ELF-1 (cell line): ENCODE measurements around the gene AXIN2.

Source experiments
- DNase-seq: peaks from one replicate; pipeline ENCODE4 v3.0.0-alpha.2; 2016; ENCODE audit warnings: low read depth, low spot score

Gene AXIN2, protein sequence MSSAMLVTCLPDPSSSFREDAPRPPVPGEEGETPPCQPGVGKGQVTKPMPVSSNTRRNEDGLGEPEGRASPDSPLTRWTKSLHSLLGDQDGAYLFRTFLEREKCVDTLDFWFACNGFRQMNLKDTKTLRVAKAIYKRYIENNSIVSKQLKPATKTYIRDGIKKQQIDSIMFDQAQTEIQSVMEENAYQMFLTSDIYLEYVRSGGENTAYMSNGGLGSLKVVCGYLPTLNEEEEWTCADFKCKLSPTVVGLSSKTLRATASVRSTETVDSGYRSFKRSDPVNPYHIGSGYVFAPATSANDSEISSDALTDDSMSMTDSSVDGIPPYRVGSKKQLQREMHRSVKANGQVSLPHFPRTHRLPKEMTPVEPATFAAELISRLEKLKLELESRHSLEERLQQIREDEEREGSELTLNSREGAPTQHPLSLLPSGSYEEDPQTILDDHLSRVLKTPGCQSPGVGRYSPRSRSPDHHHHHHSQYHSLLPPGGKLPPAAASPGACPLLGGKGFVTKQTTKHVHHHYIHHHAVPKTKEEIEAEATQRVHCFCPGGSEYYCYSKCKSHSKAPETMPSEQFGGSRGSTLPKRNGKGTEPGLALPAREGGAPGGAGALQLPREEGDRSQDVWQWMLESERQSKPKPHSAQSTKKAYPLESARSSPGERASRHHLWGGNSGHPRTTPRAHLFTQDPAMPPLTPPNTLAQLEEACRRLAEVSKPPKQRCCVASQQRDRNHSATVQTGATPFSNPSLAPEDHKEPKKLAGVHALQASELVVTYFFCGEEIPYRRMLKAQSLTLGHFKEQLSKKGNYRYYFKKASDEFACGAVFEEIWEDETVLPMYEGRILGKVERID

DNA sequence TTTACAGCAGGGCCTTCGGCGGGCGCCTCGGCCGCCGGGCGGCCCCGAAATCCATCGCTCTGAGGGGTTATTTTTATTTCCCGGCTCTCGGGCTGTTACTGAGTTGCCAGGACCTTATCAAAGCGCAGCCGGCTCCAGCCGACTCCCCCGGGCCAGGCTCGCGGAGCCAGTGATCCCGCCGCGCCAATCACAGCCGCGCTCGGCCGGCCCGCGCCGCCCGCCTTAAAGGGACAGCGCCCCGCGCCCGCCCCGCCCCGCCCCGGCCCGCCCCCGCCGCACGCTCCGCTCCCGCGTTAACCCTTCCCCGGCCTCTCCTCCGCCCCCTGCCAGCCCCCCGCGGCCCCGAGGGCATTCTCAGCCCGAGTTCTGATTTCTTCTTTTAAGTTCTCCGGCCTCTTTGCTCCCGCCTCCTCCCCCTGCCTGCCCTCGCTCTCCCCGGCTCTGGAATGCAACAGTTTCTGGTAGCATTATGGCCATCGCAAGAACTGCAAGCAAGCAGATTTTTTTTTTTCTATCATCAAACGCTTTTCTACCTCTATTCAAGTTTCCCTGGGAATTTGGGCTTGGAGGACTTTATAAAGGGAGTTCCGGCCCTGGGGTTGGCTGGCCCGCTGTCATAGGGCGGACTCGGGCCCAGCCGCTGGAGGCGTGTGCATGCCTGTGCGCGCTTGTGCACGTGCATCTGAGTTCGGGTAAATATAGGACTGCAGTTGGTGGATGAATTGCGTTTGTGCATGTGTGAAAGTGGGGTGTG, at the start of gene AXIN2:
Gene AXIN2, minus strand, starts transcription at position 197 of the 754 bp plus-strand sequence. CDS start 3,028 bp downstream, outside the sequence.
- peak; percentile 97 for DNase-seq

GRCh38 chr17:65609749-65610148, 48.3 kb upstream of the AXIN2 start:
- DNase-seq = no peak

DNA sequence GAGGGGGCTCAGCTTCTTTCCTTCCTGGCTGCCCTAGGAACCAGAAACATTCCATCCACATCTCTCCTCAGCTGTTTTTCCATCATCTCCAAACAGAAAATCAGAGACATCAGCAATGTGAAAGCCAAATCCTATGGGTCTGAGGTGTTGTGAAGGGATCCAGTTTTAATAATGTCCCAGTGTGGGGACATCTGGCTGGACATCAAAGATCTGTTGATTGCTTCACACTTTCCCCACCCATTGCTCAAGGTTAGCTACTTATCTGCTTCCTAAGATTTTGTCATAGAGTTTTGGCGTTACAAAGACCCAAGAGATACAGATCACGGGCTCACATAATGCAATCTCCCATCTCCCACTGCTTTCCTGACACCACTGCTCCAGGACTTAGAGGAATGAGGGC, 47.8 kb upstream of the AXIN2 start:
- DNase-seq = no peak

- no peak for DNase-seq
Observed at GRCh38 chr17:65604070-65604469, 42.6 kb upstream of the AXIN2 start.

DNA sequence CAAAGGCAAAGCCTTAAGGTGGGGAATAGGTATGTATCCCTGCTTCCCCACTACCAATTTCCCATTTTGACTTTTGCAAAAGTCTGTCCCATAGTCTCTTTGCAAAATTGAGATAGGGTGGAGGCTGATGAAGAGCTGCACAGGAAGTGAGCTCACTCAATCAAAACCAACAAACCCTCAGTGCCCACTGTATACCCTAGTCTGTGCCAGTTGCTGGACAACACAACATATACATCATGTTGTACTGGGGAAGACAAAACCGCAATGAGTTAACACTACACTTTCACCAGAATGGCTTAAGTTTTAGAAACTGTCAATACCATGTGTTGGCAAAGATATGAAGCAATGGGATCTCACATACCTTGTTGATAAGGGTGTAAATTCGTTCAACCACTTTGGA, 40.4 kb upstream of the AXIN2 start:
- no peak for DNase-seq

GRCh38 chr17:65601145-65601544, 39.7 kb upstream of the AXIN2 start:
- DNase-seq = no peak

DNA sequence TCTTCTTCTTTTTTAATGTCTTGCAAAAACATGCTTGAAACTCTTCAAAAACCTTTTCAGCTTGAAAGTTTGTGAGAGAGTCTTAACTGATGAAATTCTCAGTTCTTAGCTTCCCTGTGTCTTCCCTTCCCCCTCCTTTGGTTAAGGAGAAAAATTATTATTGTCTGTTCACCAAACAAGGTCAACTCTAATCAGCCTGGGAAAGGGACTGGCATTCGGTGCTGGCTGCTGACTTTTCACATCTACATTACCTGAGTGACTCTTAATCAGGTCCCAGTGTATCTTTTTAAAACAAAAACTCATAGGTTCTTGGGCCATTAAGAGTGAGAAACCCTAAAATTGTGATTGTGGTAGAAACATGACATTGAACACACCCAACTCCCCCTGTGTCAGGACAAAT, 39.1 kb upstream of the AXIN2 start:
- no peak for DNase-seq

GRCh38 chr17:65599650-65600049, 38.2 kb upstream of the AXIN2 start:
- DNase-seq = no peak

DNA sequence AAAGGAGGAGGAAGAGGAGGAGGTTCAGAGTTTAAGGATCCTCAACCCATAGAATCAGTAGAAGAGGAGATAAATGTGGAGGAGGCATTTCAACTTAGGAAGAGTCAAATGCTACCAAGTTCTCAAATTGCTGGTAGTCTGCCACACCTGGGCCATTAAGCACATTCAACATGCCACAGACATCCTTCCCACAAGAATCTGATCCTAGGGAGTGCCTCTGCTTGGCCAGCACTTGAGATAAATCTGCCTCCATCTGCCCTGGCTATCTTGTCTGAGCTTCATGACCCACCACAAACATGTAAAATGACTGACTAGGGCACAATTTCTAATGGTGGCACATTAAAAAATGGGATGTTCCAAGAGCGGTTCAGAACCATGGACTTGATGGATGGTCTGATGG, 37.3 kb upstream of the AXIN2 start:
- DNase-seq = no peak

GRCh38 chr17:65595071-65595656, 33.7 kb upstream of the AXIN2 start:
- DNase-seq = peak; percentile 32

DNA sequence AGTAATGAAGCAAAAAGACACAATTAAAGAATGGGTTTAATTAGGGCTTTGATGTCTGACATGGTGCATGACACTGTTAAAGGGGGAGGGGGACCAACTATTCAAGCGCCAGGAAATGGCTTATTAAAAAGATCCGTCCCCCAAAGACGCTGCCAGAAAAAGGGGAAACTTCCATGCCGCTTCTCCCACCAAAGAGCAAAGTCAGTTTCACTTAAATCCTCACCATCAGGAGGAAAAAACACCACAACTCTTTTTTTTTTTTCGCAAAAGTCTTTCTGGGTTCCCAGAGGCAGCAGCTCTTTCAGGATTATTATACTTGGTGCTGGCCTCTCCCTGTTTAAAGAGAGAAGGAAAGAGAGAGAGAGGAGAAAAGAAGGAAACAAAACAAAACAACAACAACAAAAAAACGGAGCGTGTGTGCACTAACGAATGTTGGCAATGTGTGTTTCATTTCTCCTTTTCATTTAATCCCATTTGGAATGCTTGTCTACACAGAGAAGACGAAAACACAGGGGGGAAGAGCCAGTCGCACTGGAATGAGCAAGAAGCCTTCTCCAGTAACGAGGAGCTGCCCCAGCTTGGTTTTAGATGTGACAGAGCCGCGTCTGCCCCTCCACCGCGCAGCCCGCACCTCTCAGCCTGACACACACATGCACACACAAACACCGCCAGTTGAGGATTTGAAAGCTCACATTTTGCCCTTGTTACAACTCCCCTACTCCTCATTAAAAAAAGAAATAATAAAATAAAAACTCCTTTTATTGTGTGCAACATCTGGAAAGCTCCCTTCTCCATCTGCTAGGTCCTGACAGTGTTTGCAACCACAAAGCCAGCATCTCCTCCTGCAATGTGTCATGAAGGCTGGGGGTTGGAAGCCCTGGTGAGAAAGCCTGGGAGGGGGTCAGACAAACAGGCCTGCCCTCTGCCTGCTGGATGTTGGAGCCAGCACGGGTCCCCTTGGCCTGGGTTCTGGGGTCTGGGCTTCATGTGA, 32.7 kb upstream of the AXIN2 start:
- peak; percentile 68 for DNase-seq

GRCh38 chr17:65593092-65593854, 31.8 kb upstream of the AXIN2 start:
- DNase-seq = peak; percentile 67

DNA sequence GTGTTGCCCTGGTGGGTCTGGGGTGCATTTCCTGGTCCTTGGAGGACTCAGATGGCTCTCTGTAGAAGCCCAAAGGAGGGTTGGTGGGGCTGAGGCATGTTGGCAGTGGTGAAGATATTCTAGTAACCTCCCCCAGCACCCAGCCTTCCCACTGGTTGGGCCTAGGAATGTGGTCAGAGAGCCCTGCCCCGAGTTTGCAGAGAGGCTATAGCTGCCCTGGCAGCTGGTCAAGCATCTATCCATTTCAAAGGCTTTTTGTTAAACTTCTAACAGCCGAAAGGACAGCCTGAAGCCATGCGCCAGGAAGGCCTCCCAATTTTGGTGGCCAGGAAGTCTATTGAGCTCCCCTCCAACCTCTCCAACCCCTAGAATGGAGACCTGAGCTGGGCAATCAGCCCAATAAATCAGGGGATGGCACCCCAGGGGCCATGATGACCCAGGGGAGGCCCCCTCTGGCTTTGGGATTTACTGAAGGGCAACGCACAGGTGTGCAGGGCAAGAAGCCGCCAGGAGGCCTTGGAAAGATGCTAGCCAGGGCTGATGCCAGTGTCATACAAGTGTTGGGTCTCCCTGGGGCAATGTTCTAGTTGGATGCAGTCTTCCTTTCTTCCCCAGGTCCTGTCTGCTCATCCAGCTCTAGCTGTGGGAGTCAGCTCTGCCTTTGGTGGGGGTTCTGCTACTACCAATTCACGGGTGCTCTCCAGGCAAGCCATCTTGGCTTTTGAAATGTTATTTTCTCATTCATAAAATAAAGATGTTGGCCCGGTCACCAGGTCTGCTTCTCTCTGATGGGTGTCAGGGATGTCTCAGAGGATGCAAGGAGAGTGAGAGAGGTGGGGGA, 30.9 kb upstream of the AXIN2 start:
- DNase-seq = peak; percentile 78

DNA sequence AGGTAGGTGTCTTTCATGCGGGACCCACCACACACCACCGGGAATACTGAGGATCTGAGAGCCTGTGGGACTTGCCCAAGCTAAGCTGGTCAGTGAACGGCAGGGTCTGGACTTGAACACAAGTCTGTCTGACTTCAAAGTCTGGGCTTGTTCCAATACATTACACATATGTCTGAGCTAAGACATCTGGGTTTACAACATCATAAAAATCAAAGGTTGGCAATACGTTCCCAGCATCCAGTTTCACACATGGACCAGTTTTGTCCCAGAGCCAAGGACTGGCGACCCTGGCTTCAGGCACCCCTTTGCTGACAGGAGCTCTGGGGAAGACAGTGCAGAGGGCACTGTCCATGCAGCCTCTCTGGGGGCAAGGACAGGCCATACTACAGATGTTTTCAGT, 27.9 kb upstream of the AXIN2 start:
- no peak for DNase-seq

DNA sequence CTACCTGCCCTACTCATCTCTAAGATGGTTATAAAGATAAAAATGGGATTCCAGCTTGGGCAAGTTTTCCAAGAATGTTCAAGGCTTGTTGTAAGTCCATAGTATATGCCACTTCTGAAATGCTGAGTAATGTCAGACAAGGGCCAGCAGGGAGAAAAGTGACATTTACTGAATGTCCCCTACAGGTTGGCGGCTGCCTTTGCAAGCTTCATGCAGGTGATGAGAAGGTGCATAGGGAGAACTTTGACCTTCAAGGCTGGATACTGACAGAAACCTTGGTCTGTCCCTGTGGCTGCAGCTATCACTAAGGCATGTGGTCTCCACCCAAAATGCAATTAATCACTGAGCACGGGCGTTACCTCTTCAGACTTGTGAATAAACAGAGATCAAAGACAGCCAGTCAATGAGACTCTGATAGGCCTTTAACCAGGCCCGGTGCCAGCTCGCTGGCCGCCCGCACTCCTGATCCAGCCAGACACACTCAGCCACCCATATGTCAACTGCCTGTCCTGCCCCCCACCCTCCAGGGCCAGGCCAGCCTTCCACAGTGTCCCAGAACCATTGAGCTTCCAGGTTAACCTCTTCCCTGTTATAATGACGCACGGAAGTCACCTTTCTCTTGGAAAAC, 26.8 kb upstream of the AXIN2 start:
- DNase-seq = peak; percentile 24

- no peak for DNase-seq
Observed at GRCh38 chr17:65587534-65588180, 26.2 kb upstream of the AXIN2 start.

DNA sequence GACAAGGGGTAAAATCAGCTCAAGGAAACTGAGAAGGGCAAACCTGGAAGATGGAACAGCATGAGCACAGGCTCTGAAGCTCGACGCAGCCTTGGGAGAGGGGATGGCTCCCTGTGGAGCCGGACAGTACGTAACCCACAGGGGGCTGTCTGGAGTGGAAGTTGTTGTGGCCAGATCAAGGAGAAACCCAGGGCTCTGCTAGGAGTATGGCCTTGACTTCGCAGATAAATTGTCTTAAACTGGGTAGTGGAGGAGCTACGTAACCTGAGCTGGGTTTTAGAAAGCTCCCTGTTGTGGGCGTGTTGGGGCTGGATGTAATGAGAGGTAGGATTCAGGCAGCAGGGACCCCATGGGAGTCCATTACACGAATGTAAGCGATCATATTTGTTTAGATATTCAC, 25.5 kb upstream of the AXIN2 start:
- DNase-seq = no peak
